HEK293 (cell line): ENCODE data around the gene DDX27.

Experiments
- CTCF ChIA-PET: fragments of 350-600 bp; formaldehyde crosslinking; extraction: SDS; loops from one replicate; lab custom pipeline; 2021; ENCODE audit warnings: antibody characterized with exemption; lab: Yijun Ruan, JAX
- POLR2A ChIA-PET: fragments of 300-600 bp; formaldehyde crosslinking; extraction: SDS; loops from one replicate; lab custom pipeline; 2020; ENCODE audit warnings: antibody characterized with exemption, inconsistent platforms; lab: Yijun Ruan, JAX
- H3K27ac ChIP-seq: fragments of 200-500 bp; sonication (Bioruptor generic); 2 replicates; pipeline ENCODE4 v1.5.1; 2014; ENCODE audit warnings: low read depth, low read length, control low read depth, inconsistent platforms; ENCODE audit errors: extremely low read depth
- H3K36me3 ChIP-seq, 2 experiments: fragments of 200-500 bp in 1 of 2; sonication (Bioruptor generic) in 1 of 2; 1 replicate in 1 of 2; 2 replicates in 1 of 2; pipeline ENCODE4 v1.5.1; 2014 to 2017; ENCODE audit warnings: inconsistent platforms in 2 of 2, low read length in 2 of 2; ENCODE audit not compliant: control insufficient read depth in 2 of 2, insufficient read depth in 1 of 2
- H3K4me1 ChIP-seq: fragments of 200-500 bp; sonication (Bioruptor generic); 2 replicates; pipeline ENCODE4 v1.5.1; 2014; ENCODE audit warnings: mild to moderate bottlenecking, low read length, inconsistent platforms; ENCODE audit not compliant: control insufficient read depth, insufficient read depth
- H3K4me3 ChIP-seq: 2 replicates; pipeline ENCODE4 v1.5.1; 2011; ENCODE audit warnings: low read depth, mild to moderate bottlenecking, control low read depth, low read length, moderate library complexity
- H3K9me3 ChIP-seq: fragments of 200-500 bp; sonication (Bioruptor generic); 2 replicates; pipeline ENCODE4 v1.5.1; 2014; ENCODE audit warnings: low read depth, low read length, inconsistent platforms; ENCODE audit not compliant: control insufficient read depth, insufficient read depth
- KLF1 ChIP-seq: fragments of 450-650 bp; formaldehyde crosslinking; IDR thresholded peaks from 2 replicates; pipeline ENCODE4 v1.5.1; 2016; ENCODE audit warnings: missing biosample characterization, missing genetic modification characterization
- SCRT1 ChIP-seq: fragments of 450-650 bp; formaldehyde crosslinking; IDR thresholded peaks from 2 replicates; pipeline ENCODE4 v1.5.1; 2016; ENCODE audit warnings: missing biosample characterization, missing genetic modification characterization, borderline replicate concordance
- ZFP41 ChIP-seq: fragments of 450-650 bp; formaldehyde crosslinking; IDR thresholded peaks from 2 replicates; pipeline ENCODE4 v1.5.1; 2016; ENCODE audit warnings: missing biosample characterization, missing genetic modification characterization, borderline replicate concordance
- ZFP69B ChIP-seq: fragments of 450-650 bp; formaldehyde crosslinking; IDR thresholded peaks from 2 replicates; pipeline ENCODE4 v1.5.1; 2016; ENCODE audit warnings: missing biosample characterization, missing genetic modification characterization
- ZNF202 ChIP-seq: fragments of 450-650 bp; formaldehyde crosslinking; IDR thresholded peaks from 2 replicates; pipeline ENCODE4 v1.5.1; 2016; ENCODE audit warnings: missing biosample characterization, missing genetic modification characterization, borderline replicate concordance
- ZNF211 ChIP-seq: fragments of 450-650 bp; formaldehyde crosslinking; IDR thresholded peaks from 2 replicates; pipeline ENCODE4 v1.5.1; 2016; ENCODE audit warnings: low read depth, missing biosample characterization, missing genetic modification characterization
- ZNF248 ChIP-seq: fragments of 450-650 bp; formaldehyde crosslinking; IDR thresholded peaks from 2 replicates; pipeline ENCODE4 v1.5.1; 2017; ENCODE audit warnings: missing biosample characterization, missing genetic modification characterization
- ZNF394 ChIP-seq: fragments of 450-650 bp; formaldehyde crosslinking; IDR thresholded peaks from 2 replicates; pipeline ENCODE4 v1.5.1; 2016; ENCODE audit warnings: missing biosample characterization, missing genetic modification characterization, mild to moderate bottlenecking, moderate library complexity, borderline replicate concordance
- ZNF416 ChIP-seq: fragments of 450-650 bp; formaldehyde crosslinking; IDR thresholded peaks from 2 replicates; pipeline ENCODE4 v1.5.1; 2016; ENCODE audit warnings: missing biosample characterization, missing genetic modification characterization
- ZNF433 ChIP-seq: fragments of 450-650 bp; formaldehyde crosslinking; IDR thresholded peaks from 2 replicates; pipeline ENCODE4 v1.5.1; 2016; ENCODE audit warnings: missing biosample characterization, missing genetic modification characterization, low read depth
- ZNF558 ChIP-seq: fragments of 450-650 bp; formaldehyde crosslinking; IDR thresholded peaks from 2 replicates; pipeline ENCODE4 v1.5.1; 2016; ENCODE audit warnings: missing biosample characterization, missing genetic modification characterization
- ZNF610 ChIP-seq: fragments of 450-650 bp; formaldehyde crosslinking; IDR thresholded peaks from 2 replicates; pipeline ENCODE4 v1.5.1; 2016; ENCODE audit warnings: missing biosample characterization, missing genetic modification characterization, borderline replicate concordance
- ZNF621 ChIP-seq: fragments of 450-650 bp; formaldehyde crosslinking; IDR thresholded peaks from 2 replicates; pipeline ENCODE4 v1.5.1; 2017; ENCODE audit warnings: missing biosample characterization, missing genetic modification characterization
- ZNF654 ChIP-seq: fragments of 450-650 bp; formaldehyde crosslinking; IDR thresholded peaks from 2 replicates; pipeline ENCODE4 v1.5.1; 2016; ENCODE audit warnings: low read depth, missing biosample characterization, missing genetic modification characterization
- ZNF660 ChIP-seq: fragments of 450-650 bp; IDR thresholded peaks from 2 replicates; pipeline ENCODE4 v1.5.1; 2018; ENCODE audit warnings: missing biosample characterization, mild to moderate bottlenecking, missing genetic modification characterization
- ZNF777 ChIP-seq: fragments of 450-650 bp; formaldehyde crosslinking; IDR thresholded peaks from 2 replicates; pipeline ENCODE4 v1.5.1; 2017; ENCODE audit warnings: missing biosample characterization, missing genetic modification characterization, borderline replicate concordance
- ZNF785 ChIP-seq: fragments of 450-650 bp; formaldehyde crosslinking; IDR thresholded peaks from 2 replicates; pipeline ENCODE4 v1.5.1; 2016; ENCODE audit warnings: missing biosample characterization, missing genetic modification characterization
- TF ChIP-seq, protein P1 (sequence below): fragments of 450-650 bp; IDR thresholded peaks from 2 replicates; pipeline ENCODE4 v1.5.1; 2018; ENCODE audit warnings: missing biosample characterization, mild to moderate bottlenecking, missing genetic modification characterization
- TF ChIP-seq, protein P2 (sequence below): fragments of 450-650 bp; formaldehyde crosslinking; IDR thresholded peaks from 2 replicates; pipeline ENCODE4 v1.5.1; 2016; ENCODE audit warnings: missing biosample characterization, missing genetic modification characterization
- TF ChIP-seq, protein P3 (sequence below): fragments of 450-650 bp; formaldehyde crosslinking; optimal IDR thresholded peaks from 2 replicates; pipeline ENCODE3; 2016; ENCODE audit warnings: missing biosample characterization, mild to moderate bottlenecking, missing genetic modification characterization
- TF ChIP-seq, protein P4 (sequence below): fragments of 450-650 bp; formaldehyde crosslinking; IDR thresholded peaks from 2 replicates; pipeline ENCODE4 v1.5.1; 2017; ENCODE audit warnings: missing biosample characterization, missing genetic modification characterization

Gene DDX27

DNA sequence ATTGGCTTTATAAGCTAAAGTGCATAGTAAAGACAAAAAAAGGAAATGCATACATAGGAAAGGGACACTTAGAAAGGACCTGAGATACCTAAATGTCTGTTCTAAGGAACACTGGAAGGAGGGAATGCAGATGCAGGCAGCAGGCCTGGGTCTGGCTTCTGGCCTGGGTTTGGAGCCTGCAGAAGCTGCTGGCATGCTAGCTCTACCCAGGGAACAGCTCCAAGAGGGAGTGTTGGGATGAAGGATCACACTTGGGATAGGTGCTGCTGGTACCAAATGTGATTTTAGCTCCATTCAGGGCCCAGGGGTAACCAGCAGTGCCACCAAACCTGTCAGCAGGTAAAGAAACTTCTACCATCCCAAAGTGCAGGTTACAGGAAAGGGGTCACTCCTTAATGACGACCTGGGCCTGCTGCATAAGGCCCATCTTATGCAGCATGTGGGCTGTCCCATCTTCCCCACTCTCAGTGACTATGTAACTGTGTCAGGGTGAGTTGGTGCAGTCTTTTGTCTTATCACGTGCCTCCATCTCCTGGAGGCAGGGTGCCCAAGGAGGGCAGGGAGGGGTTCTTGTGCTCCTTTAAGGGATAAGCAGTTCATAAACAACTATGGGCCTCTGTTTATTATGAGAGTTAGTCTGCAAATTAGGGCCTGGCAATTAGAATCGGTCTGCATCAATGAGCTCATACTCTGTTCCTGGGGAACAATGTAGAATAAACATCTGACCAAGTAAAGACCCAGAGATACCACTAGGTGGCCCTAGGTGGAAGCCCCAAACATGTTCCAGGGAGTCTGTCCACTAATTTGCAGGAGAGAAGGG lies 26.9 kb downstream of the DDX27 start (continued):
- TF ChIP-seq, protein P1, sequence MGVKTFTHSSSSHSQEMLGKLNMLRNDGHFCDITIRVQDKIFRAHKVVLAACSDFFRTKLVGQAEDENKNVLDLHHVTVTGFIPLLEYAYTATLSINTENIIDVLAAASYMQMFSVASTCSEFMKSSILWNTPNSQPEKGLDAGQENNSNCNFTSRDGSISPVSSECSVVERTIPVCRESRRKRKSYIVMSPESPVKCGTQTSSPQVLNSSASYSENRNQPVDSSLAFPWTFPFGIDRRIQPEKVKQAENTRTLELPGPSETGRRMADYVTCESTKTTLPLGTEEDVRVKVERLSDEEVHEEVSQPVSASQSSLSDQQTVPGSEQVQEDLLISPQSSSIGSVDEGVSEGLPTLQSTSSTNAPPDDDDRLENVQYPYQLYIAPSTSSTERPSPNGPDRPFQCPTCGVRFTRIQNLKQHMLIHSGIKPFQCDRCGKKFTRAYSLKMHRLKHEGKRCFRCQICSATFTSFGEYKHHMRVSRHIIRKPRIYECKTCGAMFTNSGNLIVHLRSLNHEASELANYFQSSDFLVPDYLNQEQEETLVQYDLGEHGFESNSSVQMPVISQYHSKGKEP (tag by site-specific recombination): 0 out of 2 replicates have a peak, but pooled peaks have one; percentile 16
- TF ChIP-seq, protein P2, sequence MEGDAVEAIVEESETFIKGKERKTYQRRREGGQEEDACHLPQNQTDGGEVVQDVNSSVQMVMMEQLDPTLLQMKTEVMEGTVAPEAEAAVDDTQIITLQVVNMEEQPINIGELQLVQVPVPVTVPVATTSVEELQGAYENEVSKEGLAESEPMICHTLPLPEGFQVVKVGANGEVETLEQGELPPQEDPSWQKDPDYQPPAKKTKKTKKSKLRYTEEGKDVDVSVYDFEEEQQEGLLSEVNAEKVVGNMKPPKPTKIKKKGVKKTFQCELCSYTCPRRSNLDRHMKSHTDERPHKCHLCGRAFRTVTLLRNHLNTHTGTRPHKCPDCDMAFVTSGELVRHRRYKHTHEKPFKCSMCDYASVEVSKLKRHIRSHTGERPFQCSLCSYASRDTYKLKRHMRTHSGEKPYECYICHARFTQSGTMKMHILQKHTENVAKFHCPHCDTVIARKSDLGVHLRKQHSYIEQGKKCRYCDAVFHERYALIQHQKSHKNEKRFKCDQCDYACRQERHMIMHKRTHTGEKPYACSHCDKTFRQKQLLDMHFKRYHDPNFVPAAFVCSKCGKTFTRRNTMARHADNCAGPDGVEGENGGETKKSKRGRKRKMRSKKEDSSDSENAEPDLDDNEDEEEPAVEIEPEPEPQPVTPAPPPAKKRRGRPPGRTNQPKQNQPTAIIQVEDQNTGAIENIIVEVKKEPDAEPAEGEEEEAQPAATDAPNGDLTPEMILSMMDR (tag by site-specific recombination): peak; percentile 44; the same call in 1 of the 2 replicates
- TF ChIP-seq ZNF654: peak; percentile 74

DNA sequence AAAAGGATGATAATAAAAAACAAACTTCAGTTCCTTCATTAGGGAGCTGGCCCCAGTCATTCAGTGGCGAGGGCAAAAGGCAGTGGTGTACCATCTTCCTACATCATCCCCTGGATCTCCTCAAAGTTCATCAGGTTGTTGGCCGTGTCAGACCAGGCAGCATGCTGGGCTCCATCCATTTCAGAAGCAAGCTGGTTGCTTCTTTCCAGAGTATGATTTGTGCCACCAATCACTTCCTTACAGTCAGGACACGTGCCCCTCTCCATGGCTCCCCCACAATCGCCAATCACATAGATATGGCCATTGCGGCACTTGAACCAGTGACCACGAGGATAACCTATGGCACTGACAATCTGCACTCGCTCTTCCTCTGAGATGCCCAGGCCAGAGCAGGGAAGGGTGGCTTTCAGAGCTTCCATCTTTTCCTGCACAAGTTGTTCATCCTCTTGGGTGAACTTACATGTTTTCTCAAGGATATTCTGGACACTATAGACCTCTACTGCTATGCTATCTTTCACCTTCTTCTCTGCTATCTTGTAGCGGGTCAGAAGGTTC lies 28.0 kb downstream of the DDX27 start:
- CTCF ChIA-PET: interaction anchor here (0.6 to 5.9 kb wide), 11 partner anchors 10 to 86 kb away, joined by 3 to 63 read pairs (median 3); no protein-coding TSS in a partner anchor
- POLR2A ChIA-PET: interaction anchor here (1.0 kb wide), 1 partner anchor 23 kb away, joined by 3 read pairs; no protein-coding TSS in a partner anchor
- H3K4me1 ChIP-seq: no peaks in the 10 kb centered on the region; the same call in 1 of the 2 replicates
- H3K36me3 ChIP-seq: peaks cover 18 to 87% of the 10 kb centered on the region in 2 experiments; a peak in 2 of 3 replicates
- H3K9me3 ChIP-seq: no peaks in the 10 kb centered on the region
- H3K4me3 ChIP-seq: no peak overlapping the region
- TF ChIP-seq ZNF610 (tag by site-specific recombination): no peak
- TF ChIP-seq ZNF777 (tag by site-specific recombination): no peak
- TF ChIP-seq ZNF621: no peak
- no peak overlapping the region for H3K27ac ChIP-seq

DNA sequence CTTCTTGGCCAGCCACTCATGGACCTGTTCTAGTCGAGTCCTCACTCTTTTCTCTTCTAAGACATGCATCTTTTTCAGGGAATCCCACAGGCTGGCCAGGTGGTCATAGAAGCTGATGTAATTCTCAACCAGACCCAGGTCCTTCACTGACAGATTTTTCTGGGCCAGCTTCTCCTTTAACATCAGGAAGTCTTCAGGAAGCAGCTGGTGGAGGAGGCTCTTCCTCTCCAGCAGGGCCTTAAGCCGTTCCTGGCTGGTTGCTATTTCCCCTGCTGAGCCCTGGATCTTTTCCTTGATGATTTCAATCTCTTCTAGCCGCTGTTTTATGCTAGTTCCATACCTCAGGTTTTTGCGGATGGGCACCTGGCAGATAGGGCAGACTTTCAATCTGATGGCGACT lies 28.6 kb downstream of the DDX27 start:
- H3K36me3 ChIP-seq: peaks cover 21 to 87% of the 10 kb centered on the region in 2 experiments; a peak in 2 of 3 replicates
- CTCF ChIA-PET: interaction anchor here (0.6 to 5.9 kb wide), 7 partner anchors 13 to 86 kb away, joined by 3 to 63 read pairs (median 3); no protein-coding TSS in a partner anchor
- H3K4me3 ChIP-seq: no peak overlapping the region
- no peak overlapping the region for H3K27ac ChIP-seq
- H3K9me3 ChIP-seq: no peaks in the 10 kb centered on the region
- TF ChIP-seq ZNF394 (tag by site-specific recombination) (peak; percentile 36; the same call in 1 of the 2 replicates), ZNF211 (tag by site-specific recombination) (no peak)
- TF ChIP-seq, all 188 proteins: peak for 1
- no peaks in the 10 kb centered on the region; the same call in 1 of the 2 replicates for H3K4me1 ChIP-seq
- POLR2A ChIA-PET: interaction anchor here (1.0 kb wide), 1 partner anchor 24 kb away, joined by 3 read pairs; no protein-coding TSS in a partner anchor

DNA sequence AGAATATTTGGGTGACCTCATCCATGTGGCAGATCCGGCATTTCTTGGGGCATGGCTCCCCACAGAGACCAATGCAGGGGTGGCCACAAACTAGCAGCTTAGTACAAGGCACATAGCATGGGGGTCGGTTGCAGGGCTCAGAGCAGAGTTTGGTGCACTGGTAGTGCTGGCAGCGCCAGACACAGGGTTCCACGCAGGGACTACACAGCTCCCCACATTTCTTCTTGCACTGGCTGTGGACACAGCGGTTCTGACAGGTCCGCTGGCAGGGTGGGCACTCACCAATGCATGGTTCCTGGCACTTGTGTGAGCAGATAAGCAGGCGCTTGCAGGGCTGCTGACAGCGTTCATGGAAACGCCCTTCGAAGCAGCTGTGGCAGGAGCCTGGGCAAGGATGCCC lies 29.1 kb downstream of the DDX27 start:
- Histone ChIP-seq H3K36me3 (peaks cover 20 to 87% of the 10 kb centered on the region in 2 experiments; a peak in 2 of 3 replicates), H3K4me3 (no peak overlapping the region), H3K9me3 (no peaks in the 10 kb centered on the region), H3K27ac (no peak overlapping the region), H3K4me1 (no peaks in the 10 kb centered on the region; the same call in 1 of the 2 replicates)
- CTCF ChIA-PET: interaction anchor here (1.1 to 5.9 kb wide), 3 partner anchors 12 to 71 kb away, joined by 3 to 63 read pairs (median 3); no protein-coding TSS in a partner anchor
- POLR2A ChIA-PET: no interaction called here
- TF ChIP-seq, protein P3, sequence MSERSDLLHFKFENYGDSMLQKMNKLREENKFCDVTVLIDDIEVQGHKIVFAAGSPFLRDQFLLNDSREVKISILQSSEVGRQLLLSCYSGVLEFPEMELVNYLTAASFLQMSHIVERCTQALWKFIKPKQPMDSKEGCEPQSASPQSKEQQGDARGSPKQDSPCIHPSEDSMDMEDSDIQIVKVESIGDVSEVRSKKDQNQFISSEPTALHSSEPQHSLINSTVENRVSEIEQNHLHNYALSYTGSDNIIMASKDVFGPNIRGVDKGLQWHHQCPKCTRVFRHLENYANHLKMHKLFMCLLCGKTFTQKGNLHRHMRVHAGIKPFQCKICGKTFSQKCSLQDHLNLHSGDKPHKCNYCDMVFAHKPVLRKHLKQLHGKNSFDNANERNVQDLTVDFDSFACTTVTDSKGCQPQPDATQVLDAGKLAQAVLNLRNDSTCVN: no peak
- TF ChIP-seq ZFP69B (tag by site-specific recombination) (no peak), KLF1 (no peak), ZNF416 (tag by site-specific recombination) (no peak), SCRT1 (tag by site-specific recombination) (no peak), ZNF558 (tag by site-specific recombination) (no peak), ZNF248 (tag by site-specific recombination) (no peak), ZNF660 (tag by site-specific recombination) (no peak), ZNF785 (no peak), ZNF433 (tag by site-specific recombination) (no peak), ZNF202 (tag by site-specific recombination) (no peak), ZFP41 (tag by site-specific recombination) (no peak)
- TF ChIP-seq, protein P4, sequence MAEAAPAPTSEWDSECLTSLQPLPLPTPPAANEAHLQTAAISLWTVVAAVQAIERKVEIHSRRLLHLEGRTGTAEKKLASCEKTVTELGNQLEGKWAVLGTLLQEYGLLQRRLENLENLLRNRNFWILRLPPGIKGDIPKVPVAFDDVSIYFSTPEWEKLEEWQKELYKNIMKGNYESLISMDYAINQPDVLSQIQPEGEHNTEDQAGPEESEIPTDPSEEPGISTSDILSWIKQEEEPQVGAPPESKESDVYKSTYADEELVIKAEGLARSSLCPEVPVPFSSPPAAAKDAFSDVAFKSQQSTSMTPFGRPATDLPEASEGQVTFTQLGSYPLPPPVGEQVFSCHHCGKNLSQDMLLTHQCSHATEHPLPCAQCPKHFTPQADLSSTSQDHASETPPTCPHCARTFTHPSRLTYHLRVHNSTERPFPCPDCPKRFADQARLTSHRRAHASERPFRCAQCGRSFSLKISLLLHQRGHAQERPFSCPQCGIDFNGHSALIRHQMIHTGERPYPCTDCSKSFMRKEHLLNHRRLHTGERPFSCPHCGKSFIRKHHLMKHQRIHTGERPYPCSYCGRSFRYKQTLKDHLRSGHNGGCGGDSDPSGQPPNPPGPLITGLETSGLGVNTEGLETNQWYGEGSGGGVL (tag by site-specific recombination): no peak
